22Rv1 (cell line): ENCODE measurements around the gene SYNE2.
A peak's percentile ranks its signal among the peaks of the same experiment; 100 is the strongest.

ENCODE experiments used
- H3K27ac ChIP-seq: fragments of 450-650 bp; 2 replicates; pipeline ENCODE4 v1.5.1; 2017
- ZFX ChIP-seq: fragments of 450-650 bp; IDR thresholded peaks from 2 replicates; pipeline ENCODE4 v1.6.1; 2017; ENCODE audit warnings: antibody characterized with exemption, borderline replicate concordance
- TF ChIP-seq, protein P1 (sequence below): fragments of 450-650 bp; IDR thresholded peaks from 2 replicates; pipeline ENCODE4 v1.5.1; 2017; ENCODE audit warnings: mild to moderate bottlenecking

The SYNE2 gene

DNA sequence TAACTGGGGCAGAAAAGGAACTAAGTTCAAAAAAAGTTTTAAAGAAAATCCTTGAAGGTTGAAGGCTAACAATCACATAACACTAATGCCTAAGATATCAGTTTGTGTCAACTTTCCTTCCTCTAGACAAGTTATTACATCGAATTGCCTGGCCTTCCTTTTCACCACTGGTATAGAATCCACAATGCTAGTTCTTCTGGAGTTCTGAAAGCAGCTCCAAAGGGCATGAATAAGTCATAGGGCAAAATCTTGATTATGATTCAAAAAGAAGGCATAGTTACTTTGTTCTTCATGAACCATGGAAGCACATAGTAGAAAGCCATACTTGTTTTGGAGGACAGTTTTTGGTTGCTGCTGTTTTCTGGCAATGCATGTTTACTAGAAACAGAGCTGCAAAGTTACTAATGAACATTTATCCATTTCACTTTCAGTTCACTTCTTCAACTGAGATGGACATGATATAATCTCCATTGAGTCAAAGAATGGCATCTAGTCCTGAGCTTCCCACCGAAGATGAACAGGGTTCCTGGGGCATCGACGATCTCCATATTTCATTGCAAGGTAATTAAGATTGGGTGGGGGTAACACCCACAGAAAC lies 56.0 kb downstream of the SYNE2 start:
- TF ChIP-seq, protein P1, sequence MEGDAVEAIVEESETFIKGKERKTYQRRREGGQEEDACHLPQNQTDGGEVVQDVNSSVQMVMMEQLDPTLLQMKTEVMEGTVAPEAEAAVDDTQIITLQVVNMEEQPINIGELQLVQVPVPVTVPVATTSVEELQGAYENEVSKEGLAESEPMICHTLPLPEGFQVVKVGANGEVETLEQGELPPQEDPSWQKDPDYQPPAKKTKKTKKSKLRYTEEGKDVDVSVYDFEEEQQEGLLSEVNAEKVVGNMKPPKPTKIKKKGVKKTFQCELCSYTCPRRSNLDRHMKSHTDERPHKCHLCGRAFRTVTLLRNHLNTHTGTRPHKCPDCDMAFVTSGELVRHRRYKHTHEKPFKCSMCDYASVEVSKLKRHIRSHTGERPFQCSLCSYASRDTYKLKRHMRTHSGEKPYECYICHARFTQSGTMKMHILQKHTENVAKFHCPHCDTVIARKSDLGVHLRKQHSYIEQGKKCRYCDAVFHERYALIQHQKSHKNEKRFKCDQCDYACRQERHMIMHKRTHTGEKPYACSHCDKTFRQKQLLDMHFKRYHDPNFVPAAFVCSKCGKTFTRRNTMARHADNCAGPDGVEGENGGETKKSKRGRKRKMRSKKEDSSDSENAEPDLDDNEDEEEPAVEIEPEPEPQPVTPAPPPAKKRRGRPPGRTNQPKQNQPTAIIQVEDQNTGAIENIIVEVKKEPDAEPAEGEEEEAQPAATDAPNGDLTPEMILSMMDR: no peak
- no peak for TF ChIP-seq ZFX
- H3K27ac ChIP-seq: no peak overlapping the region

DNA sequence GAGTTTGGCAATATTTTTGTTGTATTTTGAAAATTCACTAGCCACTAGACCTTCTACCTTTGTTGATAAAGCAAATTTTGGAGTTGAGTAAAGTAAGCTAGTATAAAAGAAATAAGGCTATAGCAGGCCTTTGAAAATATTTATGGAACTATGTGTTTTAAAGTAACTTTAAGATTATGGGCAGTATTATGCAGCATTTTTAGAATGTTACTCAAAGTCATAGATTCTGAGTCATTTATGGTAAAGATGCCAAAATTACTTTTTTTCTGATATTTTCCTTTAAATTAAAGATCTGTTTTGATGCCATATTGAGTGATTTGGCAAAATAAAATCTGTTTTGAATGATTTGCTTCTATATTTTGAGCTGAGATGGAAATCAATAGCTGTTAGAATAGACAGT lies 57.2 kb downstream of the SYNE2 start:
- H3K27ac ChIP-seq: no peak overlapping the region
- TF ChIP-seq ZFX: no peak
- TF ChIP-seq, protein P1: no peak

DNA sequence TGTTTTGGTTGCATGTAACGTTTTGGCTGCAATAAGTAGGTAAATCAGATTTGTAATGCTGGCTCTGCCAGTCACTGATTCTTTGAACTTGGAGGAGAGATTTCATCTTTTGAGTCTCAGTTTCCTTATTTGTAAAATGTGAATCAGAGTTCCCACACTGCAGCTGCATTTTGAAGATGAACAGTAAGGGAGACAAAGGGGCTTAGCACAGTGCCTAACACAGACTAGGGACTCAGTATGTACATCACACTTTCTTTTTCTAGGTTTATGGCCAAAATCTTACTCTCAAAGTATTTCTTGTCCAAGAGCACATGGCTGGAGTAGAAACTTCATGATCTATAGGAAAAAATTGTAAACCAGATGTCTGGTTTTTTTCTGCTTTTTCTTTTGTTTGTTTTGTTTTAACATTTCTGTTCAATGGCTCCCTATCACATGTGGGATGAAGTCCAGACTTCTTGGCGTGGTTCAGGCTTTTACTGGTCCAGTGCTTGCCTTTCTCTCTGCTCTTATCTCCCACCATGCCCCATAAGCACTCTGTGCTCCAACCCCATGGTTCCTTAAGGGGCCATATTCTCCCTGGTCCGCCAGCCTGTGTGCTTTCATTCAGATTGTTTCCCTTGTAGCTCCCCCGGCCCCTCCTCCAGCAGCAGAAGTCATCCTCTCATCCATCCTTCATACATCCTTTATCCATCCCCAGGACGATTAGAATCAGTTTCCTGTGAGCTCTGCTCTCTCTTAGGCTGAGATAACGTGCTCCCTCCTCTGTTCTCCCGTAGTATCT lies 58.0 kb downstream of the SYNE2 start:
- no peak overlapping the region for H3K27ac ChIP-seq
- TF ChIP-seq, protein P1: no peak
- TF ChIP-seq ZFX: no peak

DNA sequence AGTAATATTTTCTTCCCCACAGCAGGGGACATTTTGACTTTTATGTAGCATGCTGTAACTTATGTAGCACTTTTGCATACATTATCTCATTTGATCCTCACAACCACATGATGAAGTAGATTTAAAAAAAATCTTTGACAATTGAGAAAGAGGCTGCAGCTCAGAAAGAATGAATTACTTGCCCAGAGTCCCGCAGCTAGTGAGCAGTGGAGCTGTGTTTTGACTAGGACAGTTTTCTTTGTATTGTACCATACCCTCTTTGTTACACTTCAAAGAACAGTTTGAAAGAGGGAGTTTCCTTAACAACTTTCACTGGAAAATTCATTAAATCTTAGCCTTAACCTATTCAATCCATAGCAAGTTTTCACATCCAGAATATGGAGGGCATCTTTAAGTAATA lies 58.6 kb downstream of the SYNE2 start:
- H3K27ac ChIP-seq: no peak overlapping the region
- TF ChIP-seq ZFX: no peak
- TF ChIP-seq, protein P1: no peak

DNA sequence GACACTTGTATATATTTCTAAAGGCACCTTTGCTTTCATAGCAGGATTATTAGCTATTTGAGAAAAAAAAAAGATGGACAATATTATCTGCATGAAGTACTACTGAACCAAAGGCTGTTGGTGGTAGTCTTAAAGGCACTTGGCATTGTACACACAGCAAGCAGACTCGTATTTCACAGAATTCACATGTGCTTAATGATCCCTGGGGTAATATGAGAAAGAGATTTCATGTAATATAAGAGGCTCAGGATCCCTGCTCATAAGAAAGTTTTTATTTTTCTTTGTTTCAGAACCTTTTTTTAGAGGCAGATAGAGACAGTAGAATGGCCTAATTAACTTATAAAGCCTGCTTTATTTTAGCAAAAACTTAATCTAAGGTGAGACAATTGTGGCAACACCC lies 59.5 kb downstream of the SYNE2 start:
- H3K27ac ChIP-seq: no peak overlapping the region

DNA sequence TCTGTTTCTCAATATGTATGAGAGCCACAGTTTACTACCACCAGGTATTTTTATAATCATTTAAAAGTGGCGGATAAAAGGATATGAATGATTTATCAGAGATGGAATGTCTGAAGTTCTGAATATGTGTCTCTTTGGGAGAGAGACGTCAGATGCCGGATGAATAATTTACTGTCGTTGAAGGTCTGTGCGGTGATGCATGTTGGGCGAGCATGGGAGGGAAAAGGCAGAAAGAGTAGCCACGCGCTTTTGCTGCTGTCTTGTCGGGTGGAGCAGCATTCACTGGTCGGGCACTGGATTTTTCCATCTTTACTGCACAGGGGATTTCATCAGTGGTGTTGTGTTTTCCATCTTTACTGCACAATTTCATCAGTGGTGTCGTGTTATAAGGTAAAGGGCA lies 65.6 kb downstream of the SYNE2 start:
- no peak overlapping the region for H3K27ac ChIP-seq
- TF ChIP-seq, protein P1: no peak
- no peak for TF ChIP-seq ZFX

More for the DNA sequence above, 59.5 kb downstream of the SYNE2 start:
- TF ChIP-seq, protein P1: no peak
- no peak for TF ChIP-seq ZFX

DNA sequence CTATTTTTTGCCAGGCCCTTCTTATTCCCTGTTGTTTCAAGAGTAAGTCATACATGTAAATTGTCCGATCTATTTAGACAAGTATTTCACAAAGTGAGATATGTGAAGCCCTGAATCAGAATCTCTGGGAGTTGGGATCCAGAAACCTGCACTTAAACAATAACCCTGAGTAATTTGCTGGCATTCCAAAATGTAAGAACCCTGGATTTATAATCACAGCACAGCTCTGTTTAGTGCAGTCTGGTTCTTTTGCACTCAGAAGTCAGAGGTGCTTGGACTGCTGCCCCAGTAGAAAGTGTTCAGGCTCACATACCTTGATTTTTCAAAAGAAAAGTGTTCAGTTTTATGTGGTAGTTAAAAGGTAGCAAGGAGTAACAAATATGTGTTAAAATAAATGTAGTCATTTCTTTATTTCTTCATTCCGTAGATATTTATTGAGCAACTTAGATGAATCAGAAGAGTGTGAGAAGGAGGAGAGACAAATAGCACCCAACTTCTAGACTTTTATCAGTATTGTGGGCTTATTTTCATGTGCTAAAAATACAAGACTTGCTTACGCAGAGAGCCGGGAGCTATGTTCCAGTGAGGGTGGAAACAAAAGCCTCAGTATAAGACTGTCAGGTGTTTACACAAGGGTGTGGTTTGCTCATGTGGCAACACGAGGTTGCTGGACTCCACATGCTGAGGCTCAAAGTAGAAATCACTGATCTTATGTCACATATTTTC lies 70.1 kb downstream of the SYNE2 start:
- TF ChIP-seq, protein P1: no peak
- TF ChIP-seq ZFX: no peak
- peak overlapping the region; percentile 65 for H3K27ac ChIP-seq
